Measurements from ENCODE around the gene TM6SF1.

GRCh38 chr15:83099290-83099689, 8.2 kb upstream of the TM6SF1 start:
- TF ChIP-seq CTCF (IDR thresholded peaks at IDR 0.05 in 4 of 5, conservative IDR thresholded peaks at IDR 0.05 in 1 of 5) (no peak), POLR2A (IDR thresholded peaks at IDR 0.05) (no peak)

All from gastrocnemius medialis (tissue), 4 donors.